NCI-H2227 (cell line): ENCODE results near the gene NFATC1.

ENCODE experiments used
- DNase-seq: peaks from one replicate; lab custom pipeline; 2025; ENCODE audit not compliant: unreplicated experiment; lab: John Stamatoyannopoulos, UW

Gene NFATC1

GRCh38 chr18:79518028-79518682 is 122.4 kb downstream of the NFATC1 start:
- no peak for DNase-seq

GRCh38 chr18:79518683-79519128 is 123.0 kb downstream of the NFATC1 start:
- no peak for DNase-seq

GRCh38 chr18:79519751-79520477 is 124.2 kb downstream of the NFATC1 start:
- no peak for DNase-seq

- no peak for DNase-seq
These were observed 125.0 kb downstream of the NFATC1 start for GRCh38 chr18:79520478-79521390.

- DNase-seq, result no peak
These were observed 125.9 kb downstream of the NFATC1 start for GRCh38 chr18:79521416-79522205.

- no peak for DNase-seq
These were observed 126.9 kb downstream of the NFATC1 start for GRCh38 chr18:79522451-79523205.

GRCh38 chr18:79523206-79523735 is 127.5 kb downstream of the NFATC1 start:
- DNase-seq, result no peak

GRCh38 chr18:79523736-79524180 is 128.0 kb downstream of the NFATC1 start:
- DNase-seq, result no peak

- no peak for DNase-seq
These were observed 128.7 kb downstream of the NFATC1 start for GRCh38 chr18:79524181-79525078.

- no peak for DNase-seq
These were observed 130.1 kb downstream of the NFATC1 start for GRCh38 chr18:79525556-79526467.

GRCh38 chr18:79526468-79527460 is 131.0 kb downstream of the NFATC1 start:
- no peak for DNase-seq

GRCh38 chr18:79527656-79528315 is 132.1 kb downstream of the NFATC1 start:
- no peak for DNase-seq

GRCh38 chr18:79528316-79528695 is 132.6 kb downstream of the NFATC1 start:
- DNase-seq, result no peak

GRCh38 chr18:79528846-79529245 is 133.1 kb downstream of the NFATC1 start:
- DNase-seq, result no peak

- no peak for DNase-seq
These were observed 133.6 kb downstream of the NFATC1 start for GRCh38 chr18:79529296-79529695.

- DNase-seq, result no peak
These were observed 134.3 kb downstream of the NFATC1 start for GRCh38 chr18:79529991-79530390.
